Calu3 (cell line): Measurements from ENCODE around the gene ICOS. TPM values are rescaled to one million over a fixed set of nuclear protein-coding genes. Genes with fewer than 3 reads are reported as not detected.
"Not testable (repeated sequence)": the region's sequence is repeated elsewhere in the genome, so short reads cannot be mapped to it uniquely, and the experiment has no call there.

Experiments
- BruUV-seq: library from RNA; stranded (reverse); fragments of 400-500 nt; replicated peaks from 2 replicates; lab custom pipeline; 2021; lab: Mats Ljungman, UMichigan
- CTCF ChIA-PET: fragments of 300-600 bp; sonication (Branson Sonifier 250); formaldehyde crosslinking; loops from one replicate; lab custom pipeline; 2022; ENCODE audit warnings: antibody characterized with exemption; lab: Charles Lee
- DNase-seq: peaks from one replicate; pipeline ENCODE4 v3.0.0; 2022
- H3K27ac Mint-ChIP-seq: one replicate; pipeline ENCODE4 v1.8.0; 2022; ENCODE audit warnings: mixed read lengths; ENCODE audit not compliant: unreplicated experiment
- H3K27me3 Mint-ChIP-seq: one replicate; pipeline ENCODE4 v1.8.0; 2022; ENCODE audit warnings: mixed read lengths; ENCODE audit not compliant: unreplicated experiment
- H3K36me3 Mint-ChIP-seq: one replicate; pipeline ENCODE4 v1.8.0; 2022; ENCODE audit warnings: mild to moderate bottlenecking, moderate library complexity, mixed read lengths; ENCODE audit not compliant: insufficient read depth, unreplicated experiment
- H3K4me1 Mint-ChIP-seq: one replicate; pipeline ENCODE4 v1.8.0; 2022; ENCODE audit warnings: mild to moderate bottlenecking, low read depth, mixed read lengths; ENCODE audit not compliant: unreplicated experiment
- H3K4me3 Mint-ChIP-seq: one replicate; pipeline ENCODE4 v1.8.0; 2022; ENCODE audit warnings: mild to moderate bottlenecking, low read depth, moderate library complexity, mixed read lengths; ENCODE audit not compliant: unreplicated experiment
- H3K9me3 Mint-ChIP-seq: one replicate; pipeline ENCODE4 v1.8.0; 2022; ENCODE audit warnings: low read depth, mixed read lengths; ENCODE audit not compliant: unreplicated experiment
- intact Hi-C: fragments of 100-400 bp; cut with micrococcal nuclease; formaldehyde crosslinking; loops from one replicate; pipeline ENCODE4 v1.10.0; 2022; ENCODE audit not compliant: unreplicated experiment
- total RNA-seq: library from RNA; stranded (reverse); gene quantifications from 2 replicates; pipeline ENCODE4 v1.2.3, GENCODE V29; 2022
- TF ChIP-seq, protein P1 (sequence below): fragments of 200-600 bp; IDR thresholded peaks from one replicate; pipeline ENCODE4 v1.8.0; 2022; ENCODE audit warnings: antibody characterized with exemption; ENCODE audit not compliant: unreplicated experiment

The ICOS gene
- total RNA-seq, 1 experiment from 2014 or later = not detected

DNA sequence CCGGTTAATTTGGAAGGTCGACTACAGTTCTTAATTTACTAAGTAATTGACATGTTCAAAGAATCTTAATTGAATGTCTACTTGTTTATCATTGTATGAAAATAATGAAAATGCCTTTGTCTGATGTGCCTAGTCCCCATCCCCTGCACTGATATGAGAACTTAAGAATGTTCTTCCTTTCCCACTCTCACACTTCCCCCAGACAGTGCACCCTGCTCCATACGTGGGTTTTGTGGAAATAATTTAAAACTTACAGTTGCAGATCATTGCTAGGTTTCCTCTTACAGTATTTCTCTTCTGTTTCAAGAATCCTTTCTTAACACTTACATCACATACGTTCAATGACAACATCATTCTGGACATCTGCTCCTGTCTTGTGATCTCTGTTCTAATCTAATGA lies 3.5 kb downstream of the ICOS start:
- H3K4me1 Mint-ChIP-seq = no peaks in the 10 kb centered on the region
- DNase-seq = no peak
- TF ChIP-seq, protein P1, sequence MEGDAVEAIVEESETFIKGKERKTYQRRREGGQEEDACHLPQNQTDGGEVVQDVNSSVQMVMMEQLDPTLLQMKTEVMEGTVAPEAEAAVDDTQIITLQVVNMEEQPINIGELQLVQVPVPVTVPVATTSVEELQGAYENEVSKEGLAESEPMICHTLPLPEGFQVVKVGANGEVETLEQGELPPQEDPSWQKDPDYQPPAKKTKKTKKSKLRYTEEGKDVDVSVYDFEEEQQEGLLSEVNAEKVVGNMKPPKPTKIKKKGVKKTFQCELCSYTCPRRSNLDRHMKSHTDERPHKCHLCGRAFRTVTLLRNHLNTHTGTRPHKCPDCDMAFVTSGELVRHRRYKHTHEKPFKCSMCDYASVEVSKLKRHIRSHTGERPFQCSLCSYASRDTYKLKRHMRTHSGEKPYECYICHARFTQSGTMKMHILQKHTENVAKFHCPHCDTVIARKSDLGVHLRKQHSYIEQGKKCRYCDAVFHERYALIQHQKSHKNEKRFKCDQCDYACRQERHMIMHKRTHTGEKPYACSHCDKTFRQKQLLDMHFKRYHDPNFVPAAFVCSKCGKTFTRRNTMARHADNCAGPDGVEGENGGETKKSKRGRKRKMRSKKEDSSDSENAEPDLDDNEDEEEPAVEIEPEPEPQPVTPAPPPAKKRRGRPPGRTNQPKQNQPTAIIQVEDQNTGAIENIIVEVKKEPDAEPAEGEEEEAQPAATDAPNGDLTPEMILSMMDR = no peak
- BruUV-seq = no TSS peak
- no peak overlapping the region for H3K27ac Mint-ChIP-seq
- H3K36me3 Mint-ChIP-seq = no peaks in the 10 kb centered on the region
- H3K27me3 Mint-ChIP-seq = peaks cover 29% of the 10 kb centered on the region
- no peak overlapping the region for H3K4me3 Mint-ChIP-seq
- CTCF ChIA-PET = no interaction called here
- intact Hi-C loops = no loop called here
- peaks cover 2% of the 10 kb centered on the region for H3K9me3 Mint-ChIP-seq

DNA sequence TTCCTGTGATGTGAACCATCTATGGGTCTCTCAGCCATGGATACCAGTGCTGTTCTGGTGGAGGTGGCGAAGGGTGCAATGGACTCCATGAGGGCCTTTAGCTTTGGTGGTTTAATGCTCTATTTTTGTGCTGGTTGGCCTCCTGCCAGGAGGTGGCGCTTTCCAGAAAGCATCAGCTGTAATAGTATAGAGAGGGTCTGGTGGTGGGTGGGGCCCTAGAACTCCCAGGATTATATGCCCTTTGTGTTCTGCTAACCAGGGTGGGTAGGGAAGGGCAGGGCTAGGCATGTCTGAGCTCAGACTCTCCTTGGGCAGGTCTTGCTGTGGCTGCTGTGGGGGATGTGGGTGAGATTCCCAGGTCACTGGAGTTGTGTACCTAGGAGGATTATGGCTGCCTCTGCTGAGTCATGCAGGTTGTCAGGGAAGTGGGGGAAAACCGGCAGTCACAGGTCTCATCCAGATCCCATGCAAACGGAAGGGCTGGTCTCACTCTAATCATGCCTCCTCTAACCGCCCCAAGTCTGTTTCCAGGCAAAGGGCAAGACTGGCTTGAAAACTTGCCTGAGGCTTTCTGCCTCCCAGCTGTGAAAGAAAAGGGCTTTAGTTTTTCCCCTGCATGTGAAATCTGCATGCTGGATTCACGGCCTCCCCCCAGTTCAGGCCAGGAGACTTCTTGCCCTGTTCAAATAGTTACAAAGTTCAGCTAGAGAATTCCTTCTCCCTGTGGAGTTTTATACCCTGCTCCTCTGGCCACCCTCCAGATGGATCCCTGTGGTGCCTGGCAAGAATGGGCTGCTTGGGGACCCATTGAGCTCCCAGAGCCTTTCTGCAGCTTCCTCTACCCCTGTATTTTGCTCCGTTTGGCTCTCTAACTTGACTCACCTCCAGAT lies 7.2 kb downstream of the ICOS start:
- CTCF ChIA-PET, BruUV-seq, DNase-seq: not testable (repeated sequence)

DNA sequence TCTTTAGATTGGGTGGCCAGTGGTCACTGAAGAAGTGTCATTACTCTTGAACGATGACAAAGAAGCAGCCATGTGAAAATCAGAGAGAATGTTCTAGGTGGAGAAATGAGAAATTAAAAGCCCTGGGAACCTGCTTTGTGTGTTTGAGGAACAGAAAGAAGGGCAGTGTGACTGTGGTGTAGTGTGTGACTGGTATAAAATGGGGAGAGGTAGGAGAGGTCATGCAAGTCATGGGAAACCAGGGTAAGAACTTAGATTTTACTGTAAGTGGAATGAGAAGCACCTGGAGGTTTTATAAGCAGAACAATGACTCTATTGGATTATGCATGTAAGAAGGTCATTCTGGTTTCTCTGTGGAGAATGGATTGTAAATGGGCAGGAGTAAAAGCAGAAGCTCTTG lies 12.2 kb downstream of the ICOS start:
- no peak for DNase-seq
- TF ChIP-seq, protein P1 = no peak
- peaks cover 2% of the 10 kb centered on the region for H3K9me3 Mint-ChIP-seq
- no peak overlapping the region for H3K4me3 Mint-ChIP-seq
- CTCF ChIA-PET = no interaction called here
- intact Hi-C loops = no loop called here
- no peaks in the 10 kb centered on the region for H3K27me3 Mint-ChIP-seq
- H3K4me1 Mint-ChIP-seq = peaks cover 16% of the 10 kb centered on the region
- no peak overlapping the region for H3K27ac Mint-ChIP-seq
- BruUV-seq = no TSS peak
- H3K36me3 Mint-ChIP-seq = no peaks in the 10 kb centered on the region

More for the DNA sequence above, 7.2 kb downstream of the ICOS start:
- H3K4me3 Mint-ChIP-seq, H3K4me1 Mint-ChIP-seq, H3K27ac Mint-ChIP-seq, H3K36me3 Mint-ChIP-seq, H3K9me3 Mint-ChIP-seq, intact Hi-C loops: not testable (repeated sequence)
- H3K27me3 Mint-ChIP-seq = peaks cover 16% of the 10 kb centered on the region

DNA sequence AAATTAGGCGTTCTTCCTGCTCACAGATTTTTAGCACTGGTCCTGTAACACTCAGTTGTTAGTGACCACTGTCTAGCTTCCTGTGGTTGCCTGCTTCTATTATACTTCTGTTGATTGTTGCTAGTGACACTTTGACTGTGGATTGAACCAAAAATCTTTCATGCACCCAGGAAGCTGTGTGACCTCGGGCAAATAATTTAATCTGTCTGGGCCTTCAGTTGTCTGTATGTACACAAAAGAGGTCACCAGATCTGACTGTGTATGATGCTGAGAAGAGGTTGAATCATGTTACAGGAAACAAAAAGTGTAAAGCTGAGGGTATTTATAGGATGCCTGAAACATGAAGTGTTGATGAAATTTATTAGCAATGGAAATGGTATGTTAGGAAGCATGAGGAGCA lies 12.7 kb downstream of the ICOS start:
- CTCF ChIA-PET = no interaction called here
- Mint-ChIP-seq H3K4me3 (no peak overlapping the region), H3K27me3 (no peaks in the 10 kb centered on the region), H3K9me3 (peaks cover 2% of the 10 kb centered on the region), H3K4me1 (peaks cover 16% of the 10 kb centered on the region), H3K36me3 (no peaks in the 10 kb centered on the region), H3K27ac (no peak overlapping the region)
- TF ChIP-seq, protein P1 = no peak
- no peak for DNase-seq
- intact Hi-C loops = no loop called here
- BruUV-seq = no TSS peak
